Activated effector memory CD4-positive, alpha-beta T cell treated with Interleukin-2 at 50 U/mL for 16 hours (primary cell): ENCODE measurements around the gene KCNK15.
"Not testable (repeated sequence)": the region's sequence is repeated elsewhere in the genome, so short reads cannot be mapped to it uniquely, and the experiment has no call there.

Experiments
- DNase-seq: peaks from one replicate; pipeline ENCODE4 v3.0.0-alpha.2; 2020

Gene KCNK15

DNA sequence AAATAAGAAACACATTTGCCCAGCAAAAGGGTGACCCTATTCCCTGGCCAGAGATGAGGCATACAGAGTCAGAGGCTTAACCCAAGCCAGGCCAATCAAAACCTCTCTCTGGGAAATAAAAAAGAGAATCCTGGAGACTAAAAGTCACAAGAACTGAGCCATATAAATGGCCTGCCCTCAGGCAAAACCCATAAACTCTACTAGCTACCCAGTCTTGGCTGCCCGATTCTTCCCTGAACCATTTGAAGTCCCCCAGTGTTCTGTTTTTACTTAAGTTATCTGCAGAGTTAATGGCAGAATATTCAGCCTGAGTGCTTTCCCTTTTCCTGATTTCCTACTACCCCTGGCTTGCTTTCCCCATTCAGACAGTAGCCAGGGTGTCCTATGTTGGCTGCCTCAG lies 13.9 kb downstream of the KCNK15 start:
- DNase-seq: no peak

DNA sequence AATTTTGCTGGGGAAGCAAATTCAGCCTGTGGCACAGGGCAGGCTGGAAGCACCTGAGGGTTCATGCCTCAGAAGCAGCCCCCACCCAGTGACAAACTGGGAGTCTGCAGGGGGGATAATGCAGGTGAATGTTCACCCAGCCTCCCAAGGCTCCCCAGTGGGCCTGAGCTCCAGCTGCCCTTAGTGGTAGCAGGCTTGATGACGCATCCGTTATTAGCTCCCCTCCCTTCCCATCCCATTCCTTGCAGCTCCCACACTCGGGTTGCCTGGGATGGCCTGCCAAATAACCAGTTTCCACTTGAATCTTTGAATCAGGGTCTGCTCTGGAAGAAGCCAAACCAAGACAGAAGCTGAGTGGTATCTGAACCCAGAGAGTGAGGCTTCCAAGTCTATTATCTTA lies 15.8 kb downstream of the KCNK15 start:
- no peak for DNase-seq

GRCh38 chr20:44762466-44763140 lies 16.9 kb downstream of the KCNK15 start:
- DNase-seq: no peak

- not testable (repeated sequence) for DNase-seq
Measured at GRCh38 chr20:44763798-44764197, 18.1 kb downstream of the KCNK15 start.

DNA sequence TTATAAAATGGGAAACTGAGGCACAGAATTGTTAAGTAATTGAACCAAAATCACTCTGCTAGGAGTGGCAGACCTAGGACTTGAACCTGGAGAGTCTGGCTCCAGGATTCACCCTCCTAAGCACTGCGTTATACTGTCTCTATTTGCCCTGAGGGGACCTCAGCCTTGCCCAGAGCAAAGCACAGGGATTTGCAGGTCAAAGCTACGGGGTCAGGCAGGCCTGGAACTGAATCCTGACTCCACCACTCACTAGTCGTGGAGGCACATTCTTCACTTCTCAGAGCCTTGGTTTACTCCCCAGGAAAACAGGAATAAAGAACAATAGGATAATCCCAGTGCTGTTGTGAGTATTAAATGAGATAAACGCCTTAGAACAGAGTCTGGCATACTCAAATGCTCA lies 19.4 kb downstream of the KCNK15 start:
- no peak for DNase-seq

DNA sequence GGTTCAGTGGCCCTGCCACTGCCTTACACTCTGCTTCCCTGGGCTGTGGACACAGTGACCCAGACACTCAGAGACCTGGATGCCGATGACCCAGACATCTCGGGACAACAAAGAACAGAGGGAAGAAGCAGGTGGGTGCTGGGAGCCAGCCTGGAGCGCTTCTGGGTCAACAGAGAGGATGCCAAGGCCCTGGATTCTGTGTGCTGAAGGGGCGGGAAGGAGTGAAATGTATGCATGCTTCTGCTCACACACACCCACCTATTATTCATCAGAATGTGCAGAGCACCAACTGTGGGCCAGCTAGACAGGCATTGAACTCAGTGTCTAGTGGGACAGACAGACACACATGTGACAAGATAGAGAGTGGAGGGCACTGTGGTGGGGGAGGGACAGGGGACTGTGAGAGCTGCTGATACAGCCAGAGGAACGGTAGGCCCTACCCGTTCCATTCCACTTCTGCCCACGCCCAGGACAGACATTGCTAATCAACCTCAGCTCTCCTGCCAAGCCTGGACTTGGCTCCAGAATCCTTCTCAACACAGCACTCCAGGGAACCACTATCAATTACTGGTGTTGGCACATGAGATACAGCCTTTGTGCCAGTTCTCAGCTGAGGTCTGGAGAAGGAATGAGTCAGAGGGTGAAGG lies 20.2 kb downstream of the KCNK15 start:
- no peak for DNase-seq

- no peak for DNase-seq
Measured at GRCh38 chr20:44768256-44768655, 22.6 kb downstream of the KCNK15 start.

- no peak for DNase-seq
Measured at GRCh38 chr20:44768854-44769480, 23.3 kb downstream of the KCNK15 start.

- DNase-seq: no peak
Measured at GRCh38 chr20:44769481-44769863, 23.8 kb downstream of the KCNK15 start.

DNA sequence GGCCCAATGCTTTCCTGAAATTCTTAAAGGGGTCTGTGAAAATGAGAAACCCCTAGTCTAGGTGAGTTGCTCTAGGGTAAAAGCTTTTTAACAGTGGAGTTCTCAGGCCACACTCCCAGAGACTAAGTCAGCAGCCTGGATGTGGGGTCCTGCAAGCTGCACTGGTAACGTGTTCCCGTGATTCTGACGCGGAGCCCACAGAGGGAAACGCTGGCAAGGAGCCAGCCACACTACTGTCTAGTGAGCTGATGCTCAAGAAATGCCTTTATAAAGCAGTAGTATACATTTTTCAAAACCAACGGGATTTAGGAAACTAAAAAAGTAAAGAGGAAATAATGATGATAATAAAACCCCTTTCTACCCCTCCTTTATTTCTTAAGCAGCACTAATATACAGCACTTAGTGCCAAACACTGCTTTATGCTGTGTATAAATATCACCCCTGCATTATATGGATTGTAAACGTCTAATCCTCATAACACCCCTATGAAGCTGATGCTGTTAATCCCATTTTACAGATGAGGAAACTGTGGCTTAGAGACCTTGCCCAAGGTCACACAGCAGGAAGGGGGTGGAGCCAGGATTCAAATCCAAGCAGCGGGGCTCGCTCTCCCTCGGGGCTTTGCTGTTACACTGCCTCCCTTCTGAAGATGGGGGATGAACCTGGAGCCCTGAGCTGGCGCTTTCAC lies 25.0 kb downstream of the KCNK15 start:
- no peak for DNase-seq

DNA sequence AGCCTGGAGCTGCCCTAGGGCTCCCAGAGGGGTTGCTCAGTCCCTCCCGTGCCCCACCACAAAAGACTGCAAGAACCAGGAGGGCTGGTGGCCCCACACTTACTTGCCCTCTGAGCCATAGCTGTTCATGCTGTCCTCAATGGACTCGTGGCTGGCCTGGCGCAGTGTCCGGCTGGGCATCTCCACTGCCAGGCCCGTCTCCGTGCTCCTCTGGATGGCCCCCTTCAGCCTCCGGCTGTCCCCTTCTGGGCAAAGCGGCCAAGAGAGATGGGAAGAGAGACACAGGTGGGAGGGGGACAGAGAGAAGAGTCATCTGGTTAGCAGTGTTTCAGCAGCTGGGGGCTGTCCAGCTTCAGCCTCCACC lies 25.5 kb downstream of the KCNK15 start:
- DNase-seq: no peak

DNA sequence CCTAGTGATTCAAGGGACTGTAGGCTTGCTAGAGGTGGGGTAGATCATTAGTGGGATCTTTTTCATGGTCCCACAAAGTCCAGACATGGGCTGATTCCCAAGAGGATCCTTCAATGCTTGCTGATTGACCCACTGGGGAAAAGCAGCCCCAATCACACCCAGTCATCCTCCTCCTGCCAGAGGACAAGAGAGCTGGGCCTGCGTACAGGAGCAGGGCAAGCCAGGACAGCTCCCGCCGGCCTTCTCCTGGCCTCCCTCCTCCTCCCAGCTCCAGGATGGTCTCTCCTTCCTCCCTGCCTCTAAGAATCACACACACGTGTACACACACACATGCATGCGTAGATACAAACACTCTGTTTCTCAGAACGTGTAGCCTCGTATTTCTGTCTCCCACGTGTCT lies 27.0 kb downstream of the KCNK15 start:
- no peak for DNase-seq

DNA sequence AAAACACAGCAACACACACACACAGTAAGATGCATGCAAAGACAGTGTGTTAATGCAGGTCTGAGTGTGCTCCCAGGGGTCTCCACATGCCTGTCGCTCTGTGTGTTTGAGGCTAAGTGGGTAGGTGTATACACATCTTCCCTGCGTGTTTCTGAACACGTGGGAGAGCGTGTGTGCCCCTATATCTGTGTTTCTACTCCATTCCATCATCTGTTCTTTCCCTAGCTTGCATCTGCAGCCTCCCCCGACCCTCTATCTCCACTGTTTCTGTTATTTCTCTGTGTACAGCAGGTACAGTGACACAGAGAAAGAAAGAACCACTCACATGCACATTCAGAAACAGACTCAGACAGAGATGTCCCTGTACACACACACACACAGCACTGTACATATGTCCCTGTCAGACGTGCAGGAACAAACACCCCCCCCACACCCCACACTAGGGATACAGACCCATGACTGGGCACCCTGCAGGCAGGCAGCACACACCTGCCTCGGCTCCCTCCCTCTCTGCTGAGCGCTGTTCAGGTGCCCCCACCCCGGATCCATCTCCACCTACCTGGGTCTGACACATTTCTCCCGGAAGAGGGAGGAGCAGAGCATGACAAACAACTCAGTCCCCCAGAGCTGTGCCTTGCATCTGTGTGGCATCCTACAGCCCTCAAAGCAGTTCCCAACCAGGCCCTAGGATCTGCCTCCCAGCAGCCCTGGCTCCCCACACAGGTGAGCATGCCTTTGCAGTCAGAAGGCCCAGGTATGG lies 27.6 kb downstream of the KCNK15 start:
- DNase-seq: no peak

DNA sequence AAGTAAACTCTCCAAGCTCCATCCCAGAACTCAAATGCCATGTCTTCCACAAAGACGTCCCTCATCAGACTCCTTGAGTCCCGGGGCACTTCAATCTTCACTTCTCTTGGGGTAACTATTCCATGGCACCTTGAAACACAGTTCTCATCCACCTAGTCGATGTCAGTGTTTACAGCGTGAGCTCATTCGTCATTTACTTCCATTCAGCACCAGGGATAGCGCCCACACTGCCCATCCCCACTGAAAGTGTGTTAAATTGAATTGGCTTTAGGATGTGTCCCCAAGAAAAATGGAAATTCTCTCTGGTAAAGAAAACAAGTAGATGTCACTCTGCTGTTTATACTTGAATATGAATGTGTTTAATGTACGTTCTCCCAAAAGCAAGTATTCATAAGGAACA lies 31.3 kb downstream of the KCNK15 start:
- DNase-seq: no peak

GRCh38 chr20:44780226-44780625 lies 34.6 kb downstream of the KCNK15 start:
- no peak for DNase-seq

DNA sequence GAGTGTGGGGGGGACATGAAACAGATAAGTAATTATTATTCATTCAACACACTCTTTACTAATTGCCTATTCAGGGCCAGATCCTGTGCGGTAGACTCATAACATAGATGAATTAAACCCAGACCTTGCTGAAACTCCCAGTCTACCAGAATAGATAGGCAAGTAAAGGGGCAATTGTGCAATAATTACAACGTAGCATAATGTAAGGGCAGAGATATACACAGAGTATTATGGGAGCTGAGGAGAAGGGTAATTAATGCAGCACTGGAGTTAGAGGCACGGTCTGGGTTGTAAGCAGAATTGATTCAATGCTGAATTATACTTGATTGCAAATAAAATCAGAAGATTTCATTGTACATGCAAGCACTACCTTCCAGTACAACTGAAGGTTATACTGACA lies 35.5 kb downstream of the KCNK15 start:
- DNase-seq: no peak

DNA sequence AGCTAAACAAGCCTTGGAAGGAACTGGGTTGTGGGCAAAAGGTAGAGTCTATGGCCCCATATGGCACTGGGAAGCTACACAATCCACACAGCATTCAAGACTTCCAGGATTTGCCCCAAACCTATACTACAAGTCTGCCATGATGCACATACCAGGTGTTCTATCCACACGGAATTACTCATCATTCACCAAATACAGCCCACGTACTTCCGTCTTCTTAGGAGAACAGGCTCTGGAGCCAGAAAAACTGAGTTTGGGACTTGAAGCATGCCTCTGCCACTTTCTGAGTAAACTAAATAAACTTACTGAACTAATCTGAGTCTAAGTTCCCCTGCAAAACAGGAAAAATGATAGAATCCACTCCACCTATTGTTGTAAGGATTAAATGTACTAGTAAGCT lies 36.1 kb downstream of the KCNK15 start:
- no peak for DNase-seq

DNA sequence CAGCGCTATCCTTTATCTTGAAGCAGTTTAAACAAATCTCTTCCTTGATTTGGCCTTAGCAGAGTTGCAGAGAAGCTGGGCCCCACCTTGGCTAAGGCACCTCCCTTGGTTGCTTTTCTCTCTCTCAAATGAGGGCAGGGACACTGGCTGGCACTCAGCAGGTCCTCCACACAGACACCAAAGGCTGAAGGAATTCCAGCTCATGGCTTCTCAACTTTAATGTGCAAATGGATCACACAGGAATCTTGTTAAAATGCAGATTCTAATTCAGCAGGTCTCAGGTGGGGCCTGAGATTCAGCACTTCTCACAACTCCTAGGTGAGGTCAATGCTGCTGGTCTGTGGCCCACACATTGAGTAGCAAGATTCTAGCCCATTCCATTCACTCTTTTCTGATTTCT lies 39.0 kb downstream of the KCNK15 start:
- no peak for DNase-seq

DNA sequence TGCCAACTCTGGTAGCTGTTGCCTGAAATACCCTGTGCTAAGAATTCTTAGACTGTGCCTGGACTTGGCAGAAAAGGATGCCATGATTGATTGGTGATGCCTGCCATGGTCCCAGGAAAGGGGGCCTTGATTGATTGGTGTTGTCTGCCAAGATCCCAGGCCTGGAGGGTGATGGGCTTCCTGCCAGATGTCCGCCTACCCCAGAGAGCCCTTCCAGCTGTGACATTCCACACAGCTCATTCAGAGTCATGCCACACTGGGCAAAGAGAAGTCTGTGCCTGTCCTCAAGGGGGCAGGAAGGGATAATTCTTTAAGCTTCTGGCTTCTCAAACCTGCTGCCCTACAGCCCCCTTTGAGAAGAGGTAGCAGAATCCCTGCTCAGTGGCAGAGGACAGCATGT lies 40.1 kb downstream of the KCNK15 start:
- no peak for DNase-seq

- no peak for DNase-seq
Measured at GRCh38 chr20:44787299-44787698, 41.6 kb downstream of the KCNK15 start.

DNA sequence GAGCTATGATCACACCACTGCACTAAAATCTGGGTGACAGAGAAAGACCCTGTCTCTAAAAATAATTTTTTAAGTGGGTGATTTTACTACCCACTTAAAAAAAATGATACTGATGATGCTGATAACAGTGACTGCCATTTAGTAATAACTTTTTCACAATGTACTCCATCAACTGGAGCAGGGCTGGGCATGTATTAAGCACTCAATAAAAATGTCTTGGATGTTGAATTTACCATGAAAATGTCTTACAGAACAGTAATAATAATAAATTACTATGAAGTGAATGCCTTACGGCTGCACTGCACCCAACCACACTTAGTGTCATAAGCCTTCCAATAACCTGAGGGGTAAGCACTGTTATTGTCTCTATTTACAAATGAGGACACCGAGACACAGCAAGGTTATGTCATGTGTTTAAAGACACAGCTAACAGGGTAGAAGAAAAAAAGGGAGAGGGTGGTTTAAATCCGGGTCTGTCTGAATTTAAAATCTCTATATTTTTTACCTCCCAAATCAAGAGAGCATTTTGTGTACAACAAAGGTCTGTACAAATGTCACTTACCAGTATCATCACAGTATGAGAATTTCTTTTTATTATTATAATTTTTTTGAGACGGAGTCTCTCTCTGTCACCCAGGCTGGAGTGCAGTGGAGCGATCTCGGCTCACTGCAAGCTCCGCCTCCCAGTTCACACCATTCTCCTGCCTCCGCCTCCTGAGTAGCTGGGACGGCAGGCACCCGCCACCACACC lies 43.2 kb downstream of the KCNK15 start:
- no peak for DNase-seq

GRCh38 chr20:44790638-44791393 lies 45.2 kb downstream of the KCNK15 start:
- DNase-seq: no peak
